HG03342 (cell line): ENCODE results near the gene MFAP4.

Source experiments
- ATAC-seq: cut with Tn5 transposase; IDR thresholded peaks from one replicate; pipeline ENCODE4 v1.9.1; 2021; ENCODE audit warnings: mild to moderate bottlenecking, moderate library complexity; ENCODE audit not compliant: unreplicated experiment

The MFAP4 gene

DNA sequence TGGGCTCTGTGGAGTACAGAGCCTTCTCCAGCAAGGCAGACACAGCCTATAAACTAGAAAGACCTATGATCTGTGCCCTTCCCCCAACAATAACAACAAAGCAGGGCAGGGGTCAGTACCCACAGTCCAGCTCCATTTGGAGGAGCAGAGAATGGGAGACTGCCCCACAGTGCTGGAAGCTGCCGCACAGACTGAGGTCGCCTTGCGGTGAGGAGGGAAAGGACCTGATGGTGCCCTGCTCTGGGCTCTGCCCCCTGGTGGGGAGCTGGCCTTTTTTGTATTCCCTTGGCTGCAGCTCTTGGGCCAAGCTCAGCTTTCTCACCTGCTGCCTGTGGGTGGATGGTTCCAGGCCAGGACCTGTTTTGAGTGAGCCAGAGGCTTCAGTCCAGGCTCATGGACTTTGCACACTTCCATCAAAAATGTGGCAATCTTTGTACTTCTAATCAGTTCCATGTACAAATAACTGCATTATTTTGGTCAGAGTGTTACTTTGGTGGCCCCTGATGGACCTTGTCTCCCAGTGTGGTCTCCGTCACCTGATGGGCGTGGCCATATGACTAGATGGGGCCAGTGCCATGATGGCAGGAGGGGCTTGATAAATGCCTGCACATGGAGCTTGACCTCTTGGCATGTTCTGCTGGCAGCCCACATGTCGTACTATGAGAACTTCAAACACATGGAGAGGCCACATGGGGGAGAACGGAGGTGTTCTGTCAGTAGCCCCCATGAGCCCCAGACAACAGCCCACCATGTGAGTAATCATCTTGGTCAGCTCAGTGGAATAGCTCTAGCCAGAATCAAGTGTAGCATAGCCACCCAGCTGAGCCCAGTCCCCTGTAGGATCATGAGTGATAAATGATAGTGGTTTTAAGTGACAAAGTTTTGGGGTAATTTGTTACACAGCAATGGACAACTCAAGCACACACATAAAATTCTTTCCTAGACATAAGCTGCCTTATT, 48.7 kb downstream of the MFAP4 start:
- no peak for ATAC-seq

- ATAC-seq = no peak
These were observed 49.3 kb downstream of the MFAP4 start for GRCh38 chr17:19337712-19338023.

GRCh38 chr17:19336938-19337711, 49.9 kb downstream of the MFAP4 start:
- no peak for ATAC-seq

GRCh38 chr17:19335951-19336631, 50.9 kb downstream of the MFAP4 start:
- ATAC-seq = no peak

- no peak for ATAC-seq
These were observed 52.7 kb downstream of the MFAP4 start for GRCh38 chr17:19334331-19334730.

DNA sequence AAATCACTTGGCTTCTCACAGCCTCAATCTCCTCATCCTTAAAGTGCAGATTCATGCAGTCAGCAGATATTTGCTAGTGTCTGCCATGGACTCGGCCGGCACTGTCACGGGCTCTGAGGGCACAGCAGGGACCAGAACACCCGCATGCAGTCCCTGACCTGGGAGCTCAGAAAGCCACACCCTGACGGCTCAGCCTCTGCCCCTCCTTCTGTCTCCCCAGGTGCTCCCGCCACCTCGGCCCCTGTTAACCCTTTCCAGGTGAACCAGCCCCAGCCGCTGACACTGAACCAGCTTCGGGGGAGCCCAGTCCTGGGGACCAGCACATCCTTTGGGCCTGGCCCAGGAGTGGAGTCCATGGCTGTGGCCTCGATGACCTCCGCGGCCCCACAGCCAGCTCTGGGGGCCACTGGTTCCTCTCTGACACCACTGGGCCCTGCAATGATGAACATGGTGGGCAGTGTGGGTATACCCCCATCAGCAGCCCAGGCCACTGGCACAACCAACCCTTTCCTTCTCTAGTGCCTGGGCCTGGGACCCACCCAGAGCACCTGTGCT, 53.2 kb downstream of the MFAP4 start:
- ATAC-seq = no peak
